Smooth muscle cell (in vitro differentiated cells): ENCODE measurements around the gene DUSP2. TPM values are rescaled to one million over a fixed set of nuclear protein-coding genes. Genes with fewer than 3 reads are reported as not detected.

ENCODE experiments used
- DNase-seq: peaks from one replicate; lab custom pipeline; 2025; ENCODE audit not compliant: unreplicated experiment; lab: John Stamatoyannopoulos, UW
- H2AFZ ChIP-seq: fragments of 200-600 bp; sonication (generic); 2 replicates; pipeline ENCODE4 v1.6.0; 2016; ENCODE audit warnings: antibody characterized with exemption, low read depth, mild to moderate bottlenecking
- H3F3A ChIP-seq: fragments of 200-600 bp; sonication (generic); 2 replicates; pipeline ENCODE4 v1.6.0; 2017; ENCODE audit warnings: antibody characterized with exemption, low read depth
- H3K27ac ChIP-seq: fragments of 200-600 bp; sonication (generic); 2 replicates; pipeline ENCODE4 v1.5.1; 2016; ENCODE audit warnings: low read depth, mild to moderate bottlenecking
- H3K27me3 ChIP-seq: fragments of 200-600 bp; sonication (generic); 2 replicates; pipeline ENCODE4 v1.6.1; 2016; ENCODE audit warnings: low read depth, mild to moderate bottlenecking
- H3K36me3 ChIP-seq: fragments of 200-600 bp; sonication (generic); 2 replicates; pipeline ENCODE4 v1.5.1; 2016; ENCODE audit warnings: low read depth
- H3K4me1 ChIP-seq: fragments of 200-600 bp; sonication (generic); 2 replicates; pipeline ENCODE4 v1.5.1; 2016; ENCODE audit warnings: low read depth
- H3K4me2 ChIP-seq: fragments of 200-600 bp; sonication (generic); 2 replicates; pipeline ENCODE4 v1.6.0; 2016; ENCODE audit warnings: mild to moderate bottlenecking
- H3K4me3 ChIP-seq: fragments of 200-600 bp; sonication (generic); 2 replicates; pipeline ENCODE4 v1.5.1; 2016; ENCODE audit warnings: mild to moderate bottlenecking
- H3K79me2 ChIP-seq: fragments of 200-600 bp; sonication (generic); 2 replicates; pipeline ENCODE4 v1.6.0; 2016; ENCODE audit warnings: low read depth, mild to moderate bottlenecking
- H3K9ac ChIP-seq: fragments of 200-600 bp; sonication (generic); 2 replicates; pipeline ENCODE4 v1.6.0; 2016; ENCODE audit warnings: low read depth
- H3K9me3 ChIP-seq: fragments of 200-600 bp; sonication (generic); replicated peaks from 2 replicates; pipeline ENCODE4 v1.5.1; 2016; ENCODE audit warnings: low read depth
- H4K20me1 ChIP-seq: fragments of 200-600 bp; sonication (generic); 2 replicates; pipeline ENCODE4 v1.6.0; 2016; ENCODE audit warnings: low read depth
- CTCF ChIP-seq: fragments of 200-600 bp; sonication (generic); IDR thresholded peaks from 2 replicates; pipeline ENCODE4 v1.5.1; 2017; ENCODE audit warnings: borderline replicate concordance, mild to moderate bottlenecking, antibody characterized with exemption; ENCODE audit not compliant: insufficient read depth, poor library complexity, severe bottlenecking
- WGBS: methylation state at CpG from one replicate; pipeline ENCODE4 v1.1.7; 2016; ENCODE audit warnings: low lambda C conversion rate; 5-methylcytosine and 5-hydroxymethylcytosine counted together
- polyA plus RNA-seq: library from polyadenylated mRNA; unstranded; fragments of >200 nt; fragmentation: Nextera tagmentation; extraction: Ambion mirVana; gene quantifications from 2 replicates; pipeline ENCODE4 v1.2.1, GENCODE V29; 2016
- total RNA-seq: library from RNA; depleted of rRNA; stranded (reverse); fragments of >200 nt; gene quantifications from 2 replicates; pipeline ENCODE4 v1.2.3, GENCODE V29; 2014

The DUSP2 gene
- total and polyA plus RNA-seq, 2 experiments from 2014 or later: 55.3 to 89.3 TPM

GRCh38 chr2:96169868-96170507, 24.7 kb upstream of the DUSP2 start:
- H4K20me1 ChIP-seq: no peaks in the 10 kb centered on the region
- no peak overlapping the region for H3K4me3 ChIP-seq
- H2AFZ ChIP-seq: no peak overlapping the region
- H3K79me2 ChIP-seq: no peaks in the 10 kb centered on the region
- H3K27me3 ChIP-seq: no peaks in the 10 kb centered on the region
- no peak overlapping the region for H3K27ac ChIP-seq
- H3K36me3 ChIP-seq: no peaks in the 10 kb centered on the region
- TF ChIP-seq CTCF: no peak
- H3K4me1 ChIP-seq: no peaks in the 10 kb centered on the region
- no peak overlapping the region for H3K9ac ChIP-seq
- H3K4me2 ChIP-seq: no peak overlapping the region
- no peak for DNase-seq
- WGBS: 88% methylated on average over 2 of the region's 2 CpGs
- H3F3A ChIP-seq: no peaks in the 10 kb centered on the region
- H3K9me3 ChIP-seq: no peaks in the 10 kb centered on the region

- Histone ChIP-seq H3K4me3 (no peak overlapping the region), H3K27ac (no peak overlapping the region), H3K36me3 (no peaks in the 10 kb centered on the region), H2AFZ (no peak overlapping the region), H3F3A (no peaks in the 10 kb centered on the region), H3K9me3 (no peaks in the 10 kb centered on the region), H3K9ac (no peak overlapping the region), H3K4me1 (no peaks in the 10 kb centered on the region), H4K20me1 (no peaks in the 10 kb centered on the region), H3K79me2 (no peaks in the 10 kb centered on the region), H3K27me3 (no peaks in the 10 kb centered on the region), H3K4me2 (no peak overlapping the region)
- WGBS: 71% methylated on average over 6 of the region's 6 CpGs
- DNase-seq: no peak
- no peak for TF ChIP-seq CTCF
These were observed 22.3 kb upstream of the DUSP2 start for GRCh38 chr2:96167407-96168013.

GRCh38 chr2:96164459-96165184, 19.4 kb upstream of the DUSP2 start:
- no peak overlapping the region for H3K4me3 ChIP-seq
- no peaks in the 10 kb centered on the region for H4K20me1 ChIP-seq
- H3K4me2 ChIP-seq: no peak overlapping the region
- DNase-seq: no peak
- no peaks in the 10 kb centered on the region for H3K9me3 ChIP-seq
- no peaks in the 10 kb centered on the region for H3K79me2 ChIP-seq
- no peak for TF ChIP-seq CTCF
- H3K27ac ChIP-seq: no peak overlapping the region
- H2AFZ ChIP-seq: no peak overlapping the region
- no peaks in the 10 kb centered on the region for H3K4me1 ChIP-seq
- no peak overlapping the region for H3K9ac ChIP-seq
- H3K27me3 ChIP-seq: no peaks in the 10 kb centered on the region
- WGBS: 80% methylated on average over 18 of the region's 18 CpGs
- H3K36me3 ChIP-seq: no peaks in the 10 kb centered on the region
- no peaks in the 10 kb centered on the region for H3F3A ChIP-seq
